ENCODE results near the gene FBXO7.

The FBXO7 gene

DNA sequence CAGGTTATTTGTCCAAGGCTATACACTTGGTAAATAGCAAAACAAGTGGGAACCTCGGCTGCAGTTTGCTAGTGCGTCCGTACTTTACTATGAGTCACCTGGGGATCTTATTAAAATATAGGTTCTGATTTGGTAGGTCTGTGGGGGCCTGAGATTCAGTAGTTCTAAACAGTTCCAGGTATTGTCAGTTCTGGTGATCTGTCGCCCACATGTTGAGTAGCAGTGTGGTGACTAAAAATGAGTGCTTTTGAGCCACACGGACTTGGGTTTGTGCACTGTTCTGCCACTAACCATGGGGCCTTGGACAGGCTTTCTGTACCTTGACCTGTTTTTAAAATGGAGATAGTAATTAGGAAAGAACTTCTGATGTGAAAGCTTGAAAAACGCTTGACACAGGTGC, 15.7 kb downstream of the FBXO7 start:
- Histone ChIP-seq H3K4me2 (ENCODE audit: low read depth, low read length, poor library complexity, severe bottlenecking) (no peak overlapping the region), H3K27ac (ENCODE audit: low read depth, low read length) (no peak overlapping the region), H3K79me2 (ENCODE audit: insufficient read depth, low read length) (no peaks in the 10 kb centered on the region), H3F3A (ENCODE audit: insufficient read depth) (no peaks in the 10 kb centered on the region), H2AFZ (ENCODE audit: low read depth, low read length, severe bottlenecking) (no peak overlapping the region), H3K4me3 (ENCODE audit: insufficient read depth, low read length, poor library complexity, severe bottlenecking) (no peak overlapping the region), H3K36me3 (ENCODE audit: low read length) (peaks cover 57% of the 10 kb centered on the region), H4K20me1 (ENCODE audit: low read depth, low read length) (no peaks in the 10 kb centered on the region), H3K9me3 (ENCODE audit: insufficient read depth, low read length) (no peaks in the 10 kb centered on the region), H3K9me2 (replicated peaks; ENCODE audit: insufficient read depth, low read length) (no peaks in the 10 kb centered on the region), H3K9ac (ENCODE audit: low read length) (no peak overlapping the region), H3K27me3 (ENCODE audit: low read length) (no peaks in the 10 kb centered on the region)
- no peak for TF ChIP-seq EZH2phosphoT487 (conservative IDR thresholded peaks at IDR 0.05; ENCODE audit: low read length)
- TF ChIP-seq, protein P1, sequence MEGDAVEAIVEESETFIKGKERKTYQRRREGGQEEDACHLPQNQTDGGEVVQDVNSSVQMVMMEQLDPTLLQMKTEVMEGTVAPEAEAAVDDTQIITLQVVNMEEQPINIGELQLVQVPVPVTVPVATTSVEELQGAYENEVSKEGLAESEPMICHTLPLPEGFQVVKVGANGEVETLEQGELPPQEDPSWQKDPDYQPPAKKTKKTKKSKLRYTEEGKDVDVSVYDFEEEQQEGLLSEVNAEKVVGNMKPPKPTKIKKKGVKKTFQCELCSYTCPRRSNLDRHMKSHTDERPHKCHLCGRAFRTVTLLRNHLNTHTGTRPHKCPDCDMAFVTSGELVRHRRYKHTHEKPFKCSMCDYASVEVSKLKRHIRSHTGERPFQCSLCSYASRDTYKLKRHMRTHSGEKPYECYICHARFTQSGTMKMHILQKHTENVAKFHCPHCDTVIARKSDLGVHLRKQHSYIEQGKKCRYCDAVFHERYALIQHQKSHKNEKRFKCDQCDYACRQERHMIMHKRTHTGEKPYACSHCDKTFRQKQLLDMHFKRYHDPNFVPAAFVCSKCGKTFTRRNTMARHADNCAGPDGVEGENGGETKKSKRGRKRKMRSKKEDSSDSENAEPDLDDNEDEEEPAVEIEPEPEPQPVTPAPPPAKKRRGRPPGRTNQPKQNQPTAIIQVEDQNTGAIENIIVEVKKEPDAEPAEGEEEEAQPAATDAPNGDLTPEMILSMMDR (IDR thresholded peaks at IDR 0.05; ENCODE audit: insufficient read depth, low read length, poor library complexity, severe bottlenecking): no peak

DNA sequence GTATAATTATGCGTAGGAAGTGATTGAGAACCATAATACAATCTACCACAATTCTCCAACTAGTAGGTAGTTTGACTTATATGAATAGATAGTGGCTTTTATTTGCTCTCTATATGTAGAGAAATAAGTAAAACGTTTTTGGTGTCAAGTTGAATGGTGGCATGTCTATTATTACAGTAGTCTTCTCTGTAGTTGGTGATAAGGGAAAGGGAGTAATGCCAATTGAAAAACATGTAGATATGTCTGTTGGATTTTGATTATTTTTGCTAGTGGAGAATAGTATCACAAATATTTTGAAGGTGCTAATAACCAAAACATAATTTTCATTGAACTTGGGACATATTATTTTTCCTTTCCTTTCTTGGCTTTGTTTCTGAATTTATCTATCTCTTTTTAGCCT, 17.5 kb downstream of the FBXO7 start:
- Histone ChIP-seq H2AFZ (ENCODE audit: low read depth, low read length, severe bottlenecking) (no peak overlapping the region), H3F3A (ENCODE audit: insufficient read depth) (no peaks in the 10 kb centered on the region), H3K9ac (ENCODE audit: low read length) (no peak overlapping the region), H3K4me2 (ENCODE audit: low read depth, low read length, poor library complexity, severe bottlenecking) (no peak overlapping the region), H3K27ac (ENCODE audit: low read depth, low read length) (no peak overlapping the region), H3K79me2 (ENCODE audit: insufficient read depth, low read length) (no peaks in the 10 kb centered on the region), H3K4me3 (ENCODE audit: insufficient read depth, low read length, poor library complexity, severe bottlenecking) (no peak overlapping the region), H4K20me1 (ENCODE audit: low read depth, low read length) (no peaks in the 10 kb centered on the region), H3K36me3 (ENCODE audit: low read length) (peaks cover 56% of the 10 kb centered on the region), H3K9me3 (ENCODE audit: insufficient read depth, low read length) (no peaks in the 10 kb centered on the region), H3K27me3 (ENCODE audit: low read length) (no peaks in the 10 kb centered on the region), H3K9me2 (replicated peaks; ENCODE audit: insufficient read depth, low read length) (no peaks in the 10 kb centered on the region)
- no peak for TF ChIP-seq EZH2phosphoT487 (conservative IDR thresholded peaks at IDR 0.05; ENCODE audit: low read length)
- TF ChIP-seq, protein P1 (IDR thresholded peaks at IDR 0.05; ENCODE audit: insufficient read depth, low read length, poor library complexity, severe bottlenecking): no peak

DNA sequence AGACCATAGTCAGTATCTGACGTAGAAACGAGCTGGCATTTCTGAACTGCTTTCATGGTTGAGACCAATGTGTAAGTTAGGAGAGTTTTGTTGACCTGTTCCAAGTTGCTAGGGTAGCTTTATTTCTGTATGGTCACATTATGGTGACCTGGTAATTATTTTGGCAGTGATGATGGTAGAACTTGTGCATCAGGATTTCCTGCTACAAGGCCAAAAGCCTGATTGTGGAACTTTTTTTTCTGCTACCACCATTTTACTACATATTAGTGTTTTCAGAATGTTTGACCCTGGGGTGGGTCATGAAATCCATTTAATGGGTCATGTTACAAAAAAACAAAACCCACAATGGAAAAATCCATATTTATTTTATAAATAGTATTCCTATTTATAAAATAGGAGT, 18.9 kb downstream of the FBXO7 start:
- Histone ChIP-seq H3K4me3 (ENCODE audit: insufficient read depth, low read length, poor library complexity, severe bottlenecking) (no peak overlapping the region), H3K36me3 (ENCODE audit: low read length) (peaks cover 50% of the 10 kb centered on the region), H3K4me2 (ENCODE audit: low read depth, low read length, poor library complexity, severe bottlenecking) (no peak overlapping the region), H3K79me2 (ENCODE audit: insufficient read depth, low read length) (no peaks in the 10 kb centered on the region), H3K9me2 (replicated peaks; ENCODE audit: insufficient read depth, low read length) (no peaks in the 10 kb centered on the region), H3K27ac (ENCODE audit: low read depth, low read length) (no peak overlapping the region), H3K27me3 (ENCODE audit: low read length) (no peaks in the 10 kb centered on the region), H2AFZ (ENCODE audit: low read depth, low read length, severe bottlenecking) (no peak overlapping the region), H3K9me3 (ENCODE audit: insufficient read depth, low read length) (no peaks in the 10 kb centered on the region), H4K20me1 (ENCODE audit: low read depth, low read length) (no peaks in the 10 kb centered on the region), H3F3A (ENCODE audit: insufficient read depth) (no peaks in the 10 kb centered on the region), H3K9ac (ENCODE audit: low read length) (no peak overlapping the region)
- no peak for TF ChIP-seq EZH2phosphoT487 (conservative IDR thresholded peaks at IDR 0.05; ENCODE audit: low read length)
- TF ChIP-seq, protein P1 (IDR thresholded peaks at IDR 0.05; ENCODE audit: insufficient read depth, low read length, poor library complexity, severe bottlenecking): no peak
